Skeletal muscle satellite cell (primary cell): Measurements from ENCODE around the gene LRRFIP2.

Source experiments
- H3K27me3 ChIP-seq: 2 replicates; pipeline ENCODE4 v1.7.0; 2013; ENCODE audit warnings: low read length; ENCODE audit not compliant: control insufficient read depth, insufficient read depth
- H3K36me3 ChIP-seq: 2 replicates; pipeline ENCODE4 v1.7.0; 2013; ENCODE audit warnings: mild to moderate bottlenecking, control low read depth, low read length; ENCODE audit not compliant: insufficient read depth
- H3K4me1 ChIP-seq: 2 replicates; pipeline ENCODE4 v1.7.0; 2013; ENCODE audit warnings: low read length; ENCODE audit not compliant: control insufficient read depth, insufficient read depth
- H3K4me2 ChIP-seq: 2 replicates; pipeline ENCODE4 v1.7.0; 2013; ENCODE audit warnings: mild to moderate bottlenecking, low read length
- H3K4me3 ChIP-seq: 2 replicates; pipeline ENCODE4 v1.7.0; 2013; ENCODE audit warnings: low read length
- H3K9ac ChIP-seq: 2 replicates; pipeline ENCODE4 v1.7.0; 2013; ENCODE audit warnings: mild to moderate bottlenecking, low read depth, low read length, moderate library complexity
- H3K9me3 ChIP-seq: replicated peaks from 2 replicates; pipeline ENCODE4 v1.7.0; 2013; ENCODE audit warnings: mild to moderate bottlenecking, control low read depth, low read length

LRRFIP2 gene

DNA sequence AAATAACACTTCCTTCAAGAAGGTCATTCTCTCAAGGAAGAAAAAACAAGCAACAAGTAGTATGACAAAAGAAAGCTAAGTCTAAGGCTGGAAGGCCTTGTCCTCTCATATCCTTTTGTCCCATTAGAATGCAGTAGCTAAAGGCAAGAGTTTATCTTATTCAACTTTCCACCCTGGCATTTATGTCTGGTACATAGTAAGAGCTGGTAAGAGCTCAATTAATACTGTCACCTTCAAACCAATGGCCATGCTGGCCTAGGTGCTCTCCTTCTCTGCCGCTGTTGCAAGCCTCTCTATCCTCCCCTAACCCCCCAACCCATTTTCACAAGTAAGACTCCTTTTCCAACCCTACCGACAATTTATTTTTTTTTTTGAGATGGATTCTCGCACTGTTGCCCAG, 81.9 kb downstream of the LRRFIP2 start:
- no peaks in the 10 kb centered on the region for H3K9me3 ChIP-seq
- H3K27me3 ChIP-seq, result no peaks in the 10 kb centered on the region
- no peak overlapping the region for H3K4me3 ChIP-seq
- H3K4me1 ChIP-seq, result peaks cover 18% of the 10 kb centered on the region
- peaks cover 27% of the 10 kb centered on the region for H3K36me3 ChIP-seq
- H3K9ac ChIP-seq, result no peak overlapping the region
- H3K4me2 ChIP-seq, result no peak overlapping the region

DNA sequence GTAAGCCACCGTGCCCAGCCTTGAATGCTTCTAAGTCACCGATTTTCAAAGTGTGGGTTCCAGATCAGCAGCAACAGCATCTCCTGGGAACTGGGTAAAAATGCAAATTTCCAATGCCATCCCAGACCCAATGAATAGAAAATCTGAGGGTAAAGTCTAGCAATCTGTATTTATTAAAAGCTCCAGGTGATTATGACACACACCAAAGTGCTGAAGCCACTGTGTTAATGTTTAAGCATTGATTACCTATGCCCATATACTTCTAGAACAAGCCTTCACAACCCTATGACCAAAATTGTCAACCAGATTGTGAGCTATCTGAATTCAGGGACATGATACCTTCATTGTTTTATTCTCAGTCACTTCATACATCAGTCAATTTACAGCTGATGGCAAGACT, 86.5 kb downstream of the LRRFIP2 start:
- no peaks in the 10 kb centered on the region for H3K9me3 ChIP-seq
- H3K4me1 ChIP-seq, result no peaks in the 10 kb centered on the region
- H3K27me3 ChIP-seq, result no peaks in the 10 kb centered on the region
- H3K36me3 ChIP-seq, result peaks cover 29% of the 10 kb centered on the region
- no peak overlapping the region for H3K9ac ChIP-seq
- no peak overlapping the region for H3K4me2 ChIP-seq
- H3K4me3 ChIP-seq, result no peak overlapping the region

DNA sequence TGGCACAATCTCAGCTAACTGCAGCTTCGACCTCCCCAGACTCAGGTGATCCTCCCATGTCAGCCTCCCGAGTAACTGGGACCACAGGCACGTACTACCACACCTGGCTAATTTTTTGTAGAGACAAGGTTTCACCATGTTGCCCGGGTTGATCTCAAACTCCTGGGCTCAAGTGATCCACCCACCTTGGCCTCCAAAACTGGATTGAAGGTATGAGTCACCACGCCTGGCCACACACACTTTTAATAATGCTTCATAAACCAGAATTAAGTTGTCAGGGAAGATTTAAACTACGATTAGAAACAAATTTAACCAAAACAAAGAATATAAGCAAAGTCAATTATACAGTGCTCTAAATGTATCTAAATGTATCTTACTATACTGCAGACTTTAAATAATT, 87.5 kb downstream of the LRRFIP2 start:
- Histone ChIP-seq H3K9me3 (no peaks in the 10 kb centered on the region), H3K4me3 (no peak overlapping the region), H3K27me3 (no peaks in the 10 kb centered on the region), H3K9ac (no peak overlapping the region), H3K4me1 (no peaks in the 10 kb centered on the region), H3K4me2 (no peak overlapping the region), H3K36me3 (peaks cover 32% of the 10 kb centered on the region)

DNA sequence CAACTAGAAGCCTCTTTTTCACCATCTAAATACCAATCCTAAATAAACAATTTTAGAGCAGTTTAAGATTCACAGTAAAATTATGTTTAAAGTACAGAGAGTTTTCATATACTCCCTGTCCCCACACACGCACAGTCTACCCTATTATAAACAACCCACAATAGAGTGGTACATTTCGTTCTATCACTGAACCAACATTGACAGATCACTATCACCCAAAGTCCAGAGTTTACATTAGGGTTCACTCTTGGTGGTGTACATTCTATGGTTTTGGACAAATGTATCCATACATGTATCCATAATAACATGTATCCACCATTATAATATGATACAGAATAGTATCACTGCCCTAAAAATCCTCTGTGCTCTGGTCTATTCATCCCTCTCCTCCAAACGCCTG, 92.1 kb downstream of the LRRFIP2 start:
- no peaks in the 10 kb centered on the region for H3K4me1 ChIP-seq
- H3K36me3 ChIP-seq, result peaks cover 29% of the 10 kb centered on the region
- H3K4me2 ChIP-seq, result no peak overlapping the region
- no peak overlapping the region for H3K9ac ChIP-seq
- no peaks in the 10 kb centered on the region for H3K27me3 ChIP-seq
- H3K9me3 ChIP-seq, result no peaks in the 10 kb centered on the region
- no peak overlapping the region for H3K4me3 ChIP-seq

DNA sequence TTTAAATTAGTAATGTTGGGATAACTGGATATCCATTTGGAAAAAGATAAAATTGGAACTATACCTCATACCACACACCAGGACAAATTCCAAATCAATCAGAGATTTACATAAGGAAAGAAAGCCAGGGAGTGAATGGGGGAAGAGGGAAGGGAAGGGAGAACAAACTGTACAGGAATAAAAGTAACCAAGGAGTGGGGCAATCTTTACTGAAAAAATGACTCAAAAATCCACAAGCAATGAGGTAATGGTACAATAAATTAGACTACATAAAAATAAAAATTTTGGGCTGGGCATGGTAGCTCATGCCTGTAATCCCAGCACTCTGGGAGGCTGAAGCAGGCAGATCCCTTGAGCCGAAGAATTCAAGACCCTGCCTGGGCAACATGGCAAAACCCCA, 98.4 kb downstream of the LRRFIP2 start:
- peaks cover 18% of the 10 kb centered on the region for H3K36me3 ChIP-seq
- H3K4me2 ChIP-seq, result no peak overlapping the region

DNA sequence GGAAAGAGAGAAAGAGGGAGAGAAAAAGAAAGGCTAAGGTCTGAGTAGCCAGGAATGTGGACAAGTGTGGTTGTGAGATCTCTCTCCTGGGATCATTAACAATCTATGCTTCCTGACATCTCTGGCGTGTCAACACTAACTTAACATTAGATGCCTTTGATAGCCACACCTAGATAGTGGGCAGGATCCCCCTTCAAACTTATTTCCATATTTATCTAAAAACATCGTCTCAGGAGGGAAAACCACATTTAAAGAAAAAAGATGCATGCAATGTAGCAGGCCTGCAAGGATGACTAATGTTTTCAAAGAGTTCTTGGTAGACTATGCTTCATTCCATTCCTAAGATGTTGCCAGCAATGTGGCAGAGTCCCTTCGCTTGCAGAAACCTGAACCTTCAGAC, 100.2 kb downstream of the LRRFIP2 start:
- no peaks in the 10 kb centered on the region for H3K27me3 ChIP-seq
- H3K36me3 ChIP-seq, result peaks cover 20% of the 10 kb centered on the region
- no peak overlapping the region for H3K9ac ChIP-seq
- peaks cover 33% of the 10 kb centered on the region for H3K4me1 ChIP-seq
- no peak overlapping the region for H3K4me3 ChIP-seq
- H3K9me3 ChIP-seq, result no peaks in the 10 kb centered on the region
- H3K4me2 ChIP-seq, result peak overlapping the region; percentile 32

More for the DNA sequence above, 98.4 kb downstream of the LRRFIP2 start:
- H3K9me3 ChIP-seq, result no peaks in the 10 kb centered on the region
- H3K9ac ChIP-seq, result no peak overlapping the region
- H3K27me3 ChIP-seq, result no peaks in the 10 kb centered on the region
- no peak overlapping the region for H3K4me3 ChIP-seq
- peaks cover 33% of the 10 kb centered on the region for H3K4me1 ChIP-seq

DNA sequence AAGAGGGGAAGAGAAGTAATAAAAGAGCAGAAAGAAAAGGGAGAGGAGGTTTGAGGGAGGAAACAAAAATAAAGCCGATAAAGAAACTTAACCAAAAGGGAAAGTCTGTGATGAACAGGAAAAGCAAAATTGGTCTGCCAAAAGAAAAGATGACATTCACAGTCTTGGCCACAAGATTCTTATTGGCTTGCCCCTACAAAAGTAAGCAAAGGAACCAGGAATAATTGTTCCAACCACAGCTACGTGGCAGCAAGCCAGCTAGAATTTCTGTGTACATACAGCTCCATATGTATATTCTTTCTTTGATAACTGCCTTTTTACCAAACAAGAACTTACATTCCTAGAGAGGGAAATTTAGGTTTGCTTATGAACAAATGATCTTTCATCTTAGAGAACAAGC, 101.5 kb downstream of the LRRFIP2 start:
- H3K9me3 ChIP-seq, result no peaks in the 10 kb centered on the region
- H3K36me3 ChIP-seq, result peaks cover 22% of the 10 kb centered on the region
- no peak overlapping the region for H3K9ac ChIP-seq
- no peaks in the 10 kb centered on the region for H3K27me3 ChIP-seq
- peak overlapping the region; percentile 68 for H3K4me2 ChIP-seq
- peak overlapping the region; percentile 18 for H3K4me3 ChIP-seq
- peaks cover 33% of the 10 kb centered on the region for H3K4me1 ChIP-seq

DNA sequence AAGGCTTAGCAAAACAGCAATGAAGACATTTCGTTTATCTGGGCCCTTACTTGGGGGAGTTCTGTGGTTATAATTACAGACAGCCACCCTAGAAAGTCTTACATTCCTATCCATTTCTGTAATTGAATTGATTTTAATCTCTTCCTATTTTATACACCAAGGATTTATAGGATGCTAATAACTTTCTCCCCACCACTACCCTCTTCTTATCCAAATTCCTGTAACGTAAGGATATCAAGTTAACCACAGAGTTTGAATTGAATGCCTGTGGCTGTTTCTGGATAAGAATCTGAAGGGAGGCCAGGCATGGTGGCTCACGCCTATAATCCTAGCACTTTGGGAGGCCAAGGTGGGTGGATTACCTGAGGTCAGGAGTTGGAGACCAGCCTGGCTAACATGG, 102.5 kb downstream of the LRRFIP2 start:
- Histone ChIP-seq H3K9ac (no peak overlapping the region), H3K4me1 (peaks cover 33% of the 10 kb centered on the region), H3K4me3 (no peak overlapping the region), H3K27me3 (no peaks in the 10 kb centered on the region), H3K9me3 (no peaks in the 10 kb centered on the region), H3K36me3 (peaks cover 18% of the 10 kb centered on the region), H3K4me2 (no peak overlapping the region)

DNA sequence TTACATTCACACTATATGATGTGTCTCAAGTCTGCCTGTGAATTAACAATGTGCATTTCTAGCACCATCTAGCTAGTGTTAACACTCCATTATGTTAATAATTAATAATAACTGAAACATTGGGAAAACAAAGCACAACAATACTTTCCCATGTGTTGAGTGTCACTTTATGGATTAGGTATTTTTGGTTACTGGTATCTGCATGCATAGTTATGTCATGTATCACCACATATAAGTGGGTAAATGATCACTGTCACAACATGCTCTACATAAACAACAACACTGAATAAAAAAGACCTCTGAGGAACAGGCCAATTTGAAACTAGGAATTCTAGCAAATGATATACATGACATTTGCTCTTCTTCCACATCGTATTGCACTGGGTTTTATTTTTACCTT, 106.4 kb downstream of the LRRFIP2 start:
- H3K4me1 ChIP-seq, result peaks cover 7% of the 10 kb centered on the region
- no peak overlapping the region for H3K9ac ChIP-seq
- no peaks in the 10 kb centered on the region for H3K27me3 ChIP-seq
- H3K9me3 ChIP-seq, result no peaks in the 10 kb centered on the region
- H3K4me3 ChIP-seq, result no peak overlapping the region
- H3K36me3 ChIP-seq, result peaks cover 44% of the 10 kb centered on the region
- no peak overlapping the region for H3K4me2 ChIP-seq

DNA sequence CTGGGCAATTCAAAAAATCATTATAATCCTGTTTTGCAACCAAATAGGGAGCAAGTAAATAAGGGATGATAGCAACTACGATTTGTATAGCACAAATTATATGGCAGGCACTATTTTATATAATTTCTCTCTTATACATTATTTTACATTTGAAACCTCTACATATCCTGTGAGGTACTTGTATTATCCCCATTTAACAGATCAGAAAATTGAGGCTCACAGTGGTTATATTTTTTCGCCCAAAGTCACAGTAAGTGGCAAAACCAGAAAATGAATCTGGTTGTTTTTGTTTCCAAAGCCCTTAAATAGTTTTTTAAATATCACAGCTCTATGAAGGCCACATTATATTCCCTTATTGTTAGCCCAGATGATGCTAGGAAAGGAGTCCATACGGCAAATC, 106.8 kb downstream of the LRRFIP2 start:
- H3K9ac ChIP-seq, result no peak overlapping the region
- peaks cover 48% of the 10 kb centered on the region for H3K36me3 ChIP-seq
- no peak overlapping the region for H3K4me2 ChIP-seq
- no peaks in the 10 kb centered on the region for H3K27me3 ChIP-seq
- H3K4me1 ChIP-seq, result peaks cover 3% of the 10 kb centered on the region
- no peaks in the 10 kb centered on the region for H3K9me3 ChIP-seq
- H3K4me3 ChIP-seq, result no peak overlapping the region

DNA sequence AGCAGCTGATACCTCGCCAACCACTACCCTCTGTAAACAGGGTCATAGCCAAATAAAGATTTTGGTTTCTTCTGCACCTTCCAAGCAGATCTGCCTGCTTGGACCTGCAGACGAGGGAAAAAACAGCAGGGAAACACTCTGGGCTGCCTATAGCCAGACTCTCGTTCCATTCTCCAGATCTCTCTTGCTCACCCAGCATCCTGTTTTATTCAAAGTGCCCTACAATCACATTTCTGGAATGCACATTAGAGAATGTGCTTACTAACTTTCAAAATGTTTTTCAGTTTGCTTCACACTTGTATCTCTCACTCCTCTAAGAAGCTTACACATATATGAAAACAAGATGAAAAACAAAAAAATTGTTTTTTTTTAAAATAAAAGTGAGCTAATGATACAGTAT, 109.6 kb downstream of the LRRFIP2 start:
- no peak overlapping the region for H3K4me3 ChIP-seq
- no peaks in the 10 kb centered on the region for H3K27me3 ChIP-seq
- no peaks in the 10 kb centered on the region for H3K4me1 ChIP-seq
- no peak overlapping the region for H3K4me2 ChIP-seq
- H3K36me3 ChIP-seq, result peaks cover 62% of the 10 kb centered on the region
- H3K9me3 ChIP-seq, result no peaks in the 10 kb centered on the region
- H3K9ac ChIP-seq, result no peak overlapping the region

DNA sequence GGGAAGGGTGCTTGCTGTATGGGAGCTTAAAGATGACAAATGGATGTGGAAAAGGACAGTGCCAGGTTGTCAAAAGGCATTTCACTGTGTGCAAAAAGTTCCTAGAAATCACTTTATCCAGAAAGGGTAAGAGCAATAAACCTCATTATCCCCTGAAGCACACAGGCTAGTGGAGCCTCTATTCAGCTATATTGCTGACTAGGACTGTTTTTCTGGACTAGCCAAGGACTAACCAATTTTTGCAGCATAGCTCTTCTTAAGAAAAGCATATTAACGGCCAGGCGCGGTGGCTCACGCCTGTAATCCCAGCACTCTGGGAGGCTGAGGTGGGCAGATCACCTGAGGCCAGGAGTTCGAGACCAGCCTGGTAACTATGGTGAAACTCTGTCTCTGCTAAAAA, 116.3 kb downstream of the LRRFIP2 start:
- Histone ChIP-seq H3K36me3 (peaks cover 69% of the 10 kb centered on the region), H3K9me3 (no peaks in the 10 kb centered on the region), H3K4me1 (peaks cover 26% of the 10 kb centered on the region), H3K27me3 (no peaks in the 10 kb centered on the region), H3K4me3 (no peak overlapping the region), H3K9ac (no peak overlapping the region), H3K4me2 (no peak overlapping the region)
